HepG2 (cell line): ENCODE data around the gene FCRLA.
"Not testable (repeated sequence)": the region's sequence is repeated elsewhere in the genome, so short reads cannot be mapped to it uniquely, and the experiment has no call there.

Source experiments
- CTCF ChIP-seq: sonication (generic); formaldehyde crosslinking; IDR thresholded peaks from 2 replicates; pipeline ENCODE4 v1.5.0; 2020; ENCODE audit warnings: mild to moderate bottlenecking, missing genetic modification reagents, moderate library complexity
- DR1 ChIP-seq: sonication (generic); formaldehyde crosslinking; IDR thresholded peaks from 2 replicates; pipeline ENCODE4 v1.8.0; 2021; ENCODE audit warnings: mild to moderate bottlenecking, missing genetic modification reagents, inconsistent platforms
- ETS1 ChIP-seq: sonication (generic); formaldehyde crosslinking; IDR thresholded peaks from 2 replicates; pipeline ENCODE4 v1.4.0; 2020; ENCODE audit warnings: missing genetic modification reagents
- HNRNPLL ChIP-seq: fragments of 200-400 bp; formaldehyde crosslinking; IDR thresholded peaks from 2 replicates; pipeline ENCODE4 v1.6.1; 2017; ENCODE audit warnings: mild to moderate bottlenecking, low read depth, low read length; ENCODE audit not compliant: poor library complexity, severe bottlenecking
- POLR2AphosphoS2 ChIP-seq: IDR thresholded peaks from 2 replicates; pipeline ENCODE4 v1.6.1; 2011; ENCODE audit warnings: low read depth, low read length, improper control_type of control experiment
- SAFB2 ChIP-seq: sonication (generic); formaldehyde crosslinking; IDR thresholded peaks from 2 replicates; pipeline ENCODE4 v1.5.1; 2020; ENCODE audit warnings: missing genetic modification reagents, low read depth, mild to moderate bottlenecking, borderline replicate concordance
- ZBTB33 ChIP-seq: sonication (generic); formaldehyde crosslinking; IDR thresholded peaks from 2 replicates; pipeline ENCODE4 v1.4.0; 2020; ENCODE audit warnings: missing genetic modification reagents

- not testable (repeated sequence) for TF ChIP-seq HNRNPLL; DR1 (CRISPR knock-in tag); SAFB2; POLR2AphosphoS2; ETS1; CTCF (CRISPR knock-in tag); ZBTB33 (CRISPR knock-in tag)
These were observed 13.9 kb upstream of the FCRLA start for GRCh38 chr1:161693020-161693712.
